GM06990 (cell line): ENCODE results near the gene DNAI4.

Experiments
- DNase-seq: peaks from one replicate; pipeline ENCODE4 v3.0.0-alpha.2; 2011; ENCODE audit not compliant: insufficient read length; ENCODE audit errors: extremely low read depth
- H3K27me3 ChIP-seq: replicated peaks from 2 replicates; pipeline ENCODE4 v1.6.0; 2011; ENCODE audit warnings: low read length; ENCODE audit not compliant: control insufficient read depth, insufficient read depth
- H3K36me3 ChIP-seq: 2 replicates; pipeline ENCODE4 v1.5.1; 2011; ENCODE audit warnings: low read length; ENCODE audit not compliant: control insufficient read depth, insufficient read depth
- H3K4me3 ChIP-seq: replicated peaks from 2 replicates; pipeline ENCODE4 v1.5.1; 2011; ENCODE audit warnings: low read depth, mild to moderate bottlenecking, control low read depth, low read length
- CTCF ChIP-seq: IDR thresholded peaks from 2 replicates; pipeline ENCODE4 v1.5.1; 2011; ENCODE audit warnings: low read length, control low read depth, mild to moderate bottlenecking, inconsistent platforms; ENCODE audit not compliant: insufficient read depth, poor library complexity, severe bottlenecking

Gene DNAI4

DNA sequence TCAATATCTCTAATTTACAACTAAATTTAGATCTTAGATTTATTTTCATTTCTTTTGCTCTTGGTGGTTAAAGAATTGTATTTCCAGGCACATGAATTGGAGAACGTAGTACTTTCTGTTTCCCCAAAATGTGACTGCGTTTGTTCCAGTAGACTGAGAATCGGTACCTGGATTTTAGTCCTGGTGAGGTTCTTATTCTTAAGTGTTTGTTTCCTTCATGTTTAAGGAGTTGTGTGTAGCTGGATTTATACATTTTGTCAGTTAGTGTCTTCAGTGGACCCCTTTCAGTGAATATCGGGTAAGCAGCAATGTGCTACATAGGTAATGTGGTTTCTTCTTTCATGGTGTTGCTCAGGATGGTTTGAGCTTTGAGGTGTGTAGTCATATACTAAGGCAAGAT lies 6.9 kb upstream of the DNAI4 start:
- DNase-seq = no peak
- H3K27me3 ChIP-seq = no peaks in the 10 kb centered on the region
- no peaks in the 10 kb centered on the region for H3K36me3 ChIP-seq
- H3K4me3 ChIP-seq = peak overlapping the region; percentile 96
- no peak for TF ChIP-seq CTCF

DNA sequence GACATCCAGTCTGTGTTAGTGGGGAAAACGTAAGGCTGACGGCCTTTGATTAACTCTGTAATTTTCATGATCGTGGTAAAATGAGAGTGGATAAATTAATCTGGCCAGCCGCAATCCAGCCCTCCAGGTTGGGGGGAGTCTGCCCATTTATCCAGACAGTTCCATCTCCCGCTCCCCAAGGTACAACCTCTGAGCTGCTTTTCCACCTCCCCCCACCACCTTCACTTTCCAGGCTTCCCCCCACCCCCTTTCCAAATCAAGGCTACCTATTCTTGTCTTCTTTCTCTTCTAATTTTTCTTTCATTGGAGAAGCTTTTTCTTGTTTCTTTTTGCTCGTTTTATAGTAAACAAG lies 6.1 kb upstream of the DNAI4 start:
- no peak for DNase-seq
- Histone ChIP-seq H3K36me3 (no peaks in the 10 kb centered on the region), H3K4me3 (peak overlapping the region; percentile 96), H3K27me3 (no peaks in the 10 kb centered on the region)
- no peak for TF ChIP-seq CTCF

DNA sequence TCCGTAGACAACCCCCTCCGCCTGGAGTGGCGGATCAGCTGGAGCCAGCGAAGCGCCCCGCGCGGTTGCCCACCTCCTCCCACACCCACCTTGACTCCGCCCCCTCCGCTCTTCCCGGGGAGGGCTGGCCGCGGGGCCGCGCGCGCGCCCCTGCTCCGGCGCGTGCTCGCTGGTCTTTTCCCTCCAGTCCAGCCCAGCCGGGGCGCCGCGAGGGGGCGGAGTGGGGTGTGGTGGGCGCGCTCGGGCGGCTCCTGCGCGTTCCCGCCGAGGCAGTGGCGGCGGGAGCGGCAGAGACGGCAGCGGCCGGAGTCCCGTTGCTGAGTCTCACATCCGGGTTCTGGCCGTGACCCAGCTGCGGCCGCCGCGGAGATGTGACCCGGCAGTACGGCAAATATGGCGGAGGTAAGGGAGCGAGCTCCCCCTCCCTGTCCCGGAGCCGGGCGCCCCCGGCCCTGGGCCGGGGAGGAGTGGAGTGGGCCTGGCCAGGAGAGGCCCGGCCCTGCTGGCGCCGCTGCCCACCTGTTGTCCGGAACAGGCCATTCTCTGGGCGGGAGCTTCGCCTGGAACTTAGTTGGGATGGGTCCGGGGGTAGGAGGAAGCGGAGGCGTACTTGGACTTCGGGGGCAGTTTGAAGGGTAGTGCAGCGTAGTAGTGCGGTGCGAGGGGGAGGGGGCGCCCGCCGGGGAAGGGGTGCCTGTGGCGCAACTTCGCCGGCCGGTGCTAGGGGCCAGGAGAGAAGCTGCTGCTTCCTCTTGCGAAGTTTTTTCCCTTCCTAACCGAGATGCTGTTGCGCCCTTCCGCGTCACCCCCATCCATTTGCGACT lies 5.6 kb upstream of the DNAI4 start:
- Histone ChIP-seq H3K36me3 (no peaks in the 10 kb centered on the region), H3K4me3 (peak overlapping the region; percentile 96), H3K27me3 (no peaks in the 10 kb centered on the region)
- peak; percentile 98 for DNase-seq
- TF ChIP-seq CTCF = no peak

DNA sequence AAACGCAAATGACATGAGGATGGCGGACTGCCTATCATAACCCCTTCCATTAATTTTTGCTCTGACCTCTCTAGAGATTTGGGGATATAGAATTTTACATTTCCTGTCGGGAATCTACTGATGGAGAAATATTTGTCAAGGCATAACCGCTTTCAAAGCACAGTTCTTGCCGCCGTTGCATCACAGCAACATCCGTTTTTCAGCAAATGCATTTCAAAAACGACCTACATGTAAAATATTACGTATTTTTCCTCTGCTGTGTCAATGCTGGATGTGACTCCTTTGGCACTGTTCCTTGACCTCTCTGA lies 5.0 kb upstream of the DNAI4 start:
- H3K36me3 ChIP-seq = no peaks in the 10 kb centered on the region
- TF ChIP-seq CTCF = no peak
- no peak for DNase-seq

GRCh38 chr1:66929146-66929688 lies 4.6 kb upstream of the DNAI4 start:
- TF ChIP-seq CTCF = no peak

More for the DNA sequence above, 5.0 kb upstream of the DNAI4 start:
- H3K27me3 ChIP-seq = no peaks in the 10 kb centered on the region
- peak overlapping the region; percentile 96 for H3K4me3 ChIP-seq

More at GRCh38 chr1:66929146-66929688, 4.6 kb upstream of the DNAI4 start:
- Histone ChIP-seq H3K27me3 (no peaks in the 10 kb centered on the region), H3K4me3 (no peak overlapping the region), H3K36me3 (no peaks in the 10 kb centered on the region)
- DNase-seq = no peak
